ENCODE measurements around the gene CORO2A.

GRCh38 chr9:98182889-98183599 lies 9.4 kb downstream of the CORO2A start:
- TF ChIP-seq CTCF (IDR thresholded peaks at IDR 0.05) (no peak), POLR2A (IDR thresholded peaks at IDR 0.05) (no peak)
